ENCODE measurements around the gene ID2. TPM values are rescaled to one million over a fixed set of nuclear protein-coding genes. Genes with fewer than 3 reads are reported as not detected.

The ID2 gene
- total RNA-seq, 1 donor from 2014 or later = 11.6 TPM

DNA sequence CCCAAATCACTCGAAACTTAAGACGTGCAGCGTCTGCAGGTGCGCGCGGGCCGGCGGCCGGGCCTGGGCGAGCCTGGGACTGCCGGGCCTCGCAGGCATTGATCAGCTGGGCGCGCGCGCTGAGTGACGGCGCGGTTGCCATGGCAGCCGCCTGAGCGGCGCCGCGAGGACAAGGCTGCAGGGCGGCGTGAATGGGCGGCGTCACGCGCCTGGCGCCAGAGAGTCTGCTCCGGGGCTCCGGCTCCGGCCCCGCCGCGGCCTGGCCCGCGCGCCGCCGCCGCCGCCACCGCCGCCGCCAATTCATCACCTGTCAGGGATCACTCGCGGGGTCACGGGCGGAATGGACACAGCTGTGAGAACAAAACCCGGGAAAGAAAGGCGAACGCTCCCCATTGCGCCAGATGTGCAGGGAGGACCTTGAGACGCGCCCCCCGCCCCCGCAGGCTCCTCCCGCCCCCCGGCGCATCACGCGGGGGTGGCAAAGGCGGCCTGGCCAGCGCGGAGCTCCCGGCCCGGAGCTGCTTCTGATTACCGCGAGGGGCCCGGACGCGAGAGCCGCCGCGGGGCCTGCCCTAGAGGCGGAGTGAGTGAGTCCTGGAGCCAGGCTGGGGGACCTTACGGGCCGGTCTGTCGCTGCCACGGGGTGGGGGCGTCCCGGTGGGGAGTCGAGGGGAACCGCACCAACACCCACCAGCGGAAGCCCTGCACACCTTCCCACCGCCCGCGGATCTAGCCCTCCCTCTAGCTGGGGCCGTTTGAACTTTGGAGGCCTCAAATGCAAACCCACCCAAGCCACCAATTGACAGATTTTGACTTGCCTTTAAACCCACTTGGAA is 2.9 kb upstream of the ID2 start:
- peak overlapping the region; percentile 32 for H3K4me3 ChIP-seq (ENCODE audit: low read depth, low read length)
- FAIRE-seq (no peak), DNase-seq (ENCODE audit: low read depth) (peak; percentile 69)
- TF ChIP-seq, protein P1, sequence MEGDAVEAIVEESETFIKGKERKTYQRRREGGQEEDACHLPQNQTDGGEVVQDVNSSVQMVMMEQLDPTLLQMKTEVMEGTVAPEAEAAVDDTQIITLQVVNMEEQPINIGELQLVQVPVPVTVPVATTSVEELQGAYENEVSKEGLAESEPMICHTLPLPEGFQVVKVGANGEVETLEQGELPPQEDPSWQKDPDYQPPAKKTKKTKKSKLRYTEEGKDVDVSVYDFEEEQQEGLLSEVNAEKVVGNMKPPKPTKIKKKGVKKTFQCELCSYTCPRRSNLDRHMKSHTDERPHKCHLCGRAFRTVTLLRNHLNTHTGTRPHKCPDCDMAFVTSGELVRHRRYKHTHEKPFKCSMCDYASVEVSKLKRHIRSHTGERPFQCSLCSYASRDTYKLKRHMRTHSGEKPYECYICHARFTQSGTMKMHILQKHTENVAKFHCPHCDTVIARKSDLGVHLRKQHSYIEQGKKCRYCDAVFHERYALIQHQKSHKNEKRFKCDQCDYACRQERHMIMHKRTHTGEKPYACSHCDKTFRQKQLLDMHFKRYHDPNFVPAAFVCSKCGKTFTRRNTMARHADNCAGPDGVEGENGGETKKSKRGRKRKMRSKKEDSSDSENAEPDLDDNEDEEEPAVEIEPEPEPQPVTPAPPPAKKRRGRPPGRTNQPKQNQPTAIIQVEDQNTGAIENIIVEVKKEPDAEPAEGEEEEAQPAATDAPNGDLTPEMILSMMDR (IDR thresholded peaks at IDR 0.05; ENCODE audit: insufficient read depth, low read length, severe bottlenecking) = no peak
- peaks cover 25% of the 10 kb centered on the region for H3K27me3 ChIP-seq (ENCODE audit: control insufficient read depth, insufficient read depth, low read length)
- no peaks in the 10 kb centered on the region for H3K36me3 ChIP-seq (ENCODE audit: control insufficient read depth, insufficient read depth, low read length)

DNA sequence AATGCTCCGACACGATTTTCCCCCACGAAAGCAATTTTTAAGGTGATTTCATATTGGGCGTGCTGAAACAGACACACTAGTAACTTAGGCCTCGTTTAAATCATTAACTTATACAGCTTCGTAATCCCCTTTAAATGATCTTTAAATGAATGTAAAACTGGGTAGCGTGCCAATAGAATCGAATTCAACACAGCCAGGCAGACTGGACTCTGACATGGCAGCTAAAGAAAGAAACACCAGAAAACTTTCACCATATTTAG is 2.4 kb upstream of the ID2 start:
- H3K27me3 ChIP-seq (ENCODE audit: control insufficient read depth, insufficient read depth, low read length) = peaks cover 25% of the 10 kb centered on the region
- TF ChIP-seq, protein P1 (IDR thresholded peaks at IDR 0.05; ENCODE audit: insufficient read depth, low read length, severe bottlenecking) = no peak
- DNase-seq (ENCODE audit: low read depth) (no peak), FAIRE-seq (no peak)
- H3K4me3 ChIP-seq (ENCODE audit: low read depth, low read length) = no peak overlapping the region
- H3K36me3 ChIP-seq (ENCODE audit: control insufficient read depth, insufficient read depth, low read length) = no peaks in the 10 kb centered on the region

DNA sequence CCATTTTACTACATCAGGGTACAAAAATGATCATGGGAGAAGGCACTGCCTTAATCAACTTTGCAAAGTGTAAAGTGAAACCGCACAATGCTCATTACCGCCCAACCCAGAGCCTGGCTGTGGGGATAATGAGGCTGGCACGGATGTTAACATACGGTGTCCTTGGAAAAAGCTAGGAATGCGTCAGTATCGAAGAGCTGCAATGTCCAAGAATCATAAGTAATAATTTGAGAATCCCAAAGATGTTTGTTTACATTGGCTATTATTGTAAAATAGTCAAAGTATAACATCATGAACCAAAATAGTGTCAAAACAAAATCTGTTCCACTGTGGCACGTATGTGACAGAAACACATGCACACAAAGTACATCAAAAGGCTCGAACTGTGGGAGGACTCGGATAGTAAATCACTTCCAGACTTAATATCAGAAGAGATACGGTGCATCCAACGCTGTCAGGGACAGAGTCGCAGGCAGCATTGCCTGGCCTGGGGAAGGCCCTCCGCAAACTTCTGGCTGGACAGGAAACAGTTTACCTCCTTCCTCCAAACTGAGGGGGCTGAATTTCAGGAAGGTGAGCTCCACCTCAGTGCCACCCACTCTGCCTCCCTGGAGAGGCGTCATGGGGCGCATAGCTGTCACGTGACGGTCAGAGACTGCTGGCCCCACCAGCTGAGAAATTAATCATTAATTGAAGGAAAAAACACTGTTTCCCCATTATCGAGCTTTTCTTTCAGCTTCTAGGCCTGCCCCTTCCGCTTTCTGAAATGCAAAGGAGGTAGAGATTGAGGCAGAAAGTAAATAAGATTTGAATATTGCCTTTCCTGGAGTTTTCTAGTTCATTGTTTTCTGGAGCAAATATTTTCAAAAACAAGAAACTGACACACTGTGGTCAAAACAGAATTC is 1.8 kb upstream of the ID2 start:
- no peak overlapping the region for H3K4me3 ChIP-seq (ENCODE audit: low read depth, low read length)
- DNase-seq (ENCODE audit: low read depth) (no peak), FAIRE-seq (no peak)
- no peaks in the 10 kb centered on the region for H3K36me3 ChIP-seq (ENCODE audit: control insufficient read depth, insufficient read depth, low read length)
- peaks cover 24% of the 10 kb centered on the region for H3K27me3 ChIP-seq (ENCODE audit: control insufficient read depth, insufficient read depth, low read length)
- TF ChIP-seq, protein P1 (IDR thresholded peaks at IDR 0.05; ENCODE audit: insufficient read depth, low read length, severe bottlenecking) = no peak

DNA sequence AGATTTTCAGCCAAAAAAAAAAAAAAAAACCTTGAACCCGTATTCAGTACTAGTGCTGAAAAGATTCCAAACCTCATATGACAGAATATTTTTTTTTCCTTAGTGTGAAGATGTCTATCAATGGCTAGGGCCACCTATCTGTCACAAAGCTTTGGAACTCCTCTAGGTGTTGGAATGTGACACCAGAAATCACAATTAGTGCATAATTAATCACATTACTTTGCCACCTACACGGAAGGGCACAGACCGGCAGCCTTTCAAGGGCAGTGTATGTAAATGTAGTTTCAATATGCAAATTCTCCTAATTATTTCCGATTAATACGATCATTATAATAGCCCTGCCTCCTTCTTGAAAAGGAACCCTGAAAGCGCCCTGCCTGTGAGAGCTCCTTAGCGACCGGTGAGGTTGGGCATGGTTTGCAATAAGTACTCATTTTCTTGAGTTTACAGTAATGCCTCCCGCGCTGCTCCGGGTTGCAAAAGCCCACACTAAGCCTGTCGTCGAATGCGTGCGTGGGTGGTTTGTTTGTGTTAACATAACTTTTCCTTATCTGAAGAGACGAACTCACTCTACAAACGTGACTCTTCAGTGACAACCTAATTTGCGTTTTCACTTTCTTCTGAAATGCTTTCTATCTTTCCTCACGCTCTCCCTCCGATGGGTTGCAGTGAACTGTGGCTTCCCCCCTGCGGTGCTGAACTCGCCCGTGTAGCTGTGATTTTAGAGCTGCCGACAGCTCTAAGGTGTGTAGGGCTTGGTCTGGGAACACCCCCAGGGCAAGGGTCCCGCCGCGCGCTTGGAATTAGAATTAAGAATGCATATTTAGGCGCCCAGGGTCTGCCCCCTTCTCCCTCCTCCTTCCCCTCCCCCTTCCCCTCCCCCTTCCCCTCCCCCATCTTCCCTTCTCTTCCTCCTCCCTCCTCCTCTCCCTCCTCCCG is 765 bp upstream of the ID2 start:
- TF ChIP-seq, protein P1 (IDR thresholded peaks at IDR 0.05; ENCODE audit: insufficient read depth, low read length, severe bottlenecking) = no peak
- Histone ChIP-seq H3K36me3 (ENCODE audit: control insufficient read depth, insufficient read depth, low read length) (no peaks in the 10 kb centered on the region), H3K4me3 (ENCODE audit: low read depth, low read length) (peak overlapping the region; percentile 45), H3K27me3 (ENCODE audit: control insufficient read depth, insufficient read depth, low read length) (peaks cover 19% of the 10 kb centered on the region)
- FAIRE-seq (no peak), DNase-seq (ENCODE audit: low read depth) (peak; percentile 58)
